ENCODE measurements around the gene SETD2.

DNA sequence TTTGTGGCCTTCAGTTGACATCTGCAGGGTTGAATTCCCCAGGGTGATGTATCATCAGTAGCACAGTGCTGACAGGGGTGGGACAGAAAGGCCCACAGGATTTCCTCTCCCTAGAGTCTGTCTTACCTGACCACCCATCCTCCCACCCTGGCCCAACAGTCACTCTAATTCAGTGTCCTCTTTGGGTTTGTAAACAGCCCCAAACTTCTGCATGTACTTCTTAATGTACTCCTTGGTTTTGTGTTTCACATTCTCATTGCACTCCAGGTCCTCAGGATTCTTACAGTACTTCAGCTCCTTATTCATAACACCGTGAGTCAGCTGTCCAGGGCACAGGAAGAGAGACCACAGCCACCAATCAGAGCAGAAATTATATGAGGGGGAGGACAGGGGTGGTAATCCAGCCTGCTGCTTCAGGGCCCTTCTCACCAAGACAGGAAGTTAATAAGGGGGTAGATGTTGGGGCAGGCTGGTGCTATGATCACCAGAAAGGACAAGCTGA, 146.9 kb downstream of the SETD2 start:
- TF ChIP-seq CTCF (IDR thresholded peaks at IDR 0.05; ENCODE audit: low read depth, low read length) (no peak), POLR2A (IDR thresholded peaks at IDR 0.05; ENCODE audit: extremely low read depth, insufficient read length) (no peak)

All from NB4 (cell line).